Thyroid gland (tissue), 4 donors: ENCODE data around the gene LRRC8E. TPM values are rescaled to one million over a fixed set of nuclear protein-coding genes. Genes with fewer than 3 reads are reported as not detected.
A peak's percentile ranks its signal among the peaks of the same experiment; 100 is the strongest.

Experiments used
- DNase-seq, 2 donors: peaks; one replicate each; pipeline ENCODE4 v3.0.0-alpha.2; 2019
- H3K27ac ChIP-seq, 3 donors: fragments of 200-600 bp; sonication (generic); 1 replicate in 2 of 3; 2 replicates in 1 of 3; pipeline ENCODE4 v1.5.1; 2016 to 2019; ENCODE audit warnings: mild to moderate bottlenecking in 1 of 3, moderate library complexity in 1 of 3
- H3K27me3 ChIP-seq: fragments of 200-600 bp; sonication (generic); one replicate; pipeline ENCODE4 v1.5.1; 2019
- H3K36me3 ChIP-seq, 2 donors: fragments of 200-600 bp; sonication (generic); one replicate each; pipeline ENCODE4 v1.5.1; 2016 to 2019
- H3K4me1 ChIP-seq, 2 donors: fragments of 200-600 bp; sonication (generic); one replicate each; pipeline ENCODE4 v1.5.1; 2017 to 2019
- H3K4me3 ChIP-seq, 3 donors: fragments of 200-600 bp; sonication (generic); replicated peaks in 1 of 3; 1 replicate in 2 of 3; 2 replicates in 1 of 3; pipeline ENCODE4 v1.5.1; 2016; ENCODE audit warnings: mild to moderate bottlenecking in 1 of 3
- H3K9me3 ChIP-seq: fragments of 200-600 bp; sonication (generic); one replicate; pipeline ENCODE4 v1.5.1; 2017
- POLR2A ChIP-seq, 2 donors: fragments of 450-650 bp; IDR thresholded peaks; one replicate each; pipeline ENCODE4 v1.6.1; 2017; ENCODE audit warnings: antibody characterized with exemption in 2 of 2, mild to moderate bottlenecking in 2 of 2, moderate library complexity in 1 of 2
- WGBS, 2 donors: methylation state at CpG; one replicate each; pipeline ENCODE4 v1.1.5; 2017; 5-methylcytosine and 5-hydroxymethylcytosine counted together
- intact Hi-C: fragments of 100-400 bp; cut with DNase I; formaldehyde crosslinking; loops from one replicate; pipeline ENCODE4 v1.15.1; 2023
- total RNA-seq, 4 donors: library from RNA; depleted of rRNA; stranded (reverse); fragments of >200 nt; gene quantifications; one replicate each; pipeline ENCODE4 v1.2.3, GENCODE V29; 2016
- TF ChIP-seq, protein P1 (sequence below), 6 experiments: fragments of 200-600 bp in 3 of 6; fragments of 450-650 bp in 3 of 6; sonication (generic) in 3 of 6; IDR thresholded peaks; one replicate each; pipeline ENCODE4 v1.5.1; 2016 to 2019; ENCODE audit warnings: antibody characterized with exemption in 6 of 6, mild to moderate bottlenecking in 2 of 6, inconsistent platforms in 1 of 6, moderate library complexity in 1 of 6

Gene LRRC8E
- total RNA-seq, 4 donors from 2014 or later: 1.4 to 3.3 (median 2.3) TPM

DNA sequence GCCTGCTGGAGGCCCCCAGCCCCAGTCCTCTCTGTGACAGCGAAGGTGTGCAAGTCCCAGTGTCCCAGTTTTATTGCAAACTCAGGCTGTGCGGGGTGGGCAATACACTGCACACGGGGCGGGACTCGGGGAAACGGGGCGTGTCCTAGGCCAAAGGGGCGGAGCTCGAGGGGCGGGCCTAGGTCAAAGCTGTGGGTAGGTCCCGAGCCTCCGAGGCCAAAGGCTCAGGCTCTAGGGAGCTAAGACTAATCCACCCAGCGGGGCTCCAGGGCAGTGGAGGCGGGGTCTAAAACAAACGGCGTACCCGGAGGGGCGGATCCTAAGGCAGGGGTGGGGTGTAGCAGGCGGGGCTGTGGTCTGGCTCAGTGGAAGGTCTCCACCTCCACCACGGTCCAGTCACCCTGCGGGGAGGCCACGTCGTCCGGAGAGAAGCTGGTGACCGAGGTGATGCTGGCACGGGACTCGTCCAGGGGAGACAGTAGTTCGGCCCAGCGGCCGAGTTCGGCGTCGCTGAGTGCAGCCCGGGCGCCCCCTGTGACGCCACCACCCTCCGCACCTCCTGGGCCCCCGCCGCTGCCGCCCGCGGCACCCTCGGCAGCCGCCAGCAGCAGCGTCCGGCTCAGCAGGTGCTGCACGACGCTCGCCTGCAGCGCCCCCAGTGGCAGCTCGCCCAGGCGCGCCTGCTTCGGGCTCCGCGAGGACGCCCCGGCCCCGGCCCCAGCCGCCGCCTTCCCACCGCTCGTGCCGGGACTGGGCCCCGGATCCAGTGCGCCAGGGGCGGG, 19.4 kb upstream of the LRRC8E start:
- intact Hi-C loops: no loop called here
- Histone ChIP-seq H3K27me3 (no peaks in the 10 kb centered on the region), H3K4me3 (peak overlapping the region in 1 of 3 donors; percentile 28), H3K27ac (peak overlapping the region in 1 of 3 donors; percentile 49), H3K9me3 (no peaks in the 10 kb centered on the region), H3K36me3 (no peaks in the 10 kb centered on the region), H3K4me1 (peaks cover 11 to 22% of the 10 kb centered on the region in 2 donors)
- DNase-seq: peak; percentile 79 to 82
- TF ChIP-seq, protein P1, sequence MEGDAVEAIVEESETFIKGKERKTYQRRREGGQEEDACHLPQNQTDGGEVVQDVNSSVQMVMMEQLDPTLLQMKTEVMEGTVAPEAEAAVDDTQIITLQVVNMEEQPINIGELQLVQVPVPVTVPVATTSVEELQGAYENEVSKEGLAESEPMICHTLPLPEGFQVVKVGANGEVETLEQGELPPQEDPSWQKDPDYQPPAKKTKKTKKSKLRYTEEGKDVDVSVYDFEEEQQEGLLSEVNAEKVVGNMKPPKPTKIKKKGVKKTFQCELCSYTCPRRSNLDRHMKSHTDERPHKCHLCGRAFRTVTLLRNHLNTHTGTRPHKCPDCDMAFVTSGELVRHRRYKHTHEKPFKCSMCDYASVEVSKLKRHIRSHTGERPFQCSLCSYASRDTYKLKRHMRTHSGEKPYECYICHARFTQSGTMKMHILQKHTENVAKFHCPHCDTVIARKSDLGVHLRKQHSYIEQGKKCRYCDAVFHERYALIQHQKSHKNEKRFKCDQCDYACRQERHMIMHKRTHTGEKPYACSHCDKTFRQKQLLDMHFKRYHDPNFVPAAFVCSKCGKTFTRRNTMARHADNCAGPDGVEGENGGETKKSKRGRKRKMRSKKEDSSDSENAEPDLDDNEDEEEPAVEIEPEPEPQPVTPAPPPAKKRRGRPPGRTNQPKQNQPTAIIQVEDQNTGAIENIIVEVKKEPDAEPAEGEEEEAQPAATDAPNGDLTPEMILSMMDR (IDR thresholded peaks at IDR 0.05): peak in 5 of 6 experiments; percentile 57 to 94 (median 86)
- TF ChIP-seq POLR2A (IDR thresholded peaks at IDR 0.05): no peak
- 6 to 12% methylated on average over 23 to 27 of the region's 67 CpGs for WGBS, 2 donors

DNA sequence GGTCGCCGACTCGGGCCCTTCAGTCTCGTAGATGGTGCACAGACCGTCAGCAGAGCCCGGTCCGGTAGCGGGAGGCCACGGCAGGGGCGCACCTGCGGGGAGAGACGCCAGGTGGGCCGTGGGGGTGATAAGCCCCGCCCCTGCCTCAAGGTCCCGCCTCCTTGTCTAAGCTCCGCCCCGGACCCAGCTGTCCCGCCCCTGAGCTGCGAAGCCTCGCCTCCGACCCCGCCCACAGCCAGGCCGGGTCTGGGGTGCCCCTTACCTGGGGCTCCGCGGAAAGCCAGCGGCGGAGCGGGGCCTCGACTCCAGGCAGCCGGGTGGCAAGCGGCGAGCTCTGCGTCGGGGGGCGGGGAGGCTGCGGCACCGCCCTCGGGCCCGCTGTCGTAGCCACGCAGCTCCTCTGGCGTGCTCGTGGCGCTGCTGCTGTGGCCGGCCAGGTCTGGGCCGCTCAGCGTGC, 18.8 kb upstream of the LRRC8E start:
- peak overlapping the region in 1 of 3 donors; percentile 49 for H3K27ac ChIP-seq
- H3K36me3 ChIP-seq: no peaks in the 10 kb centered on the region
- peak overlapping the region in 1 of 3 donors; percentile 28 for H3K4me3 ChIP-seq
- peak; percentile 51 for DNase-seq
- peaks cover 13 to 26% of the 10 kb centered on the region in 2 donors for H3K4me1 ChIP-seq
- 0% methylated on average over 1 to 3 of the region's 47 CpGs for WGBS, 2 donors
- TF ChIP-seq POLR2A (IDR thresholded peaks at IDR 0.05): no peak
- TF ChIP-seq, protein P1 (IDR thresholded peaks at IDR 0.05): peak in 2 of 6 experiments; percentile 6 to 26
- intact Hi-C loops: no loop called here
- no peaks in the 10 kb centered on the region for H3K9me3 ChIP-seq
- no peaks in the 10 kb centered on the region for H3K27me3 ChIP-seq

DNA sequence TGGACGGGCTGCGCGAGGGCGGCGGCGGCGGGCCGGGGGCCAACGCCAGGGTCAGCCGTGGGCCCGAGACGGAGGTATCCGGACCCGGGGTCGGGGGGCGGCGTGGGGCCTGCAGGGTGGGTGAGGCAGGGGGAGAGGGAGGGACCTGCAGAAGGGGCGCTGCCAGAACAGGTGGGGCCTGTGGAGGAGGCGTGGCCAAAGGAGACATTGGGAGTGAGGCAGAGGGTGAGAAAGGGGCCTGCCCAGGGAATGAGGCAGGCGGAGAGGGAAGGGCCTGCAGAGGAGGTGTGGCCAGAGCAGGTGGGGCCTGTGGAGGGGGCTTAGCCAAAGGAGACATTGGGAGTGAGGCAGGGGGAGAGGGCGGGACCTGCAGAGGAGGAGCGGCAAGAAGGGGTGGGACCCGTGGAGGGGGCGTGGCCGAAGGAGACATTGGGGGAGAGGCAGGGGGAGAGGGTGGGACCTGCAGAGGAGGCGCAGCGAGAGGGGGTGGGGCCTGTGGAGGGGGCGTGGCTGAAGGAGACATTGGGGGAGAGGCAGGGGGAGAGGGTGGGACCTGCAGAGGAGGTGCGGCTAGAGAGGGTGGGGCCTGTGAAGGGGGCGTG, 18.3 kb upstream of the LRRC8E start:
- H3K4me1 ChIP-seq: peaks cover 13 to 29% of the 10 kb centered on the region in 2 donors
- DNase-seq: peak; percentile 32 to 54
- H3K27ac ChIP-seq: no peak overlapping the region
- no peaks in the 10 kb centered on the region for H3K36me3 ChIP-seq
- no peak for TF ChIP-seq POLR2A (IDR thresholded peaks at IDR 0.05)
- intact Hi-C loops: no loop called here
- H3K9me3 ChIP-seq: no peaks in the 10 kb centered on the region
- peak overlapping the region in 1 of 3 donors; percentile 28 for H3K4me3 ChIP-seq
- WGBS, 2 donors: 46 to 47% methylated on average over 20 to 27 of the region's 30 CpGs
- no peaks in the 10 kb centered on the region for H3K27me3 ChIP-seq

- no peaks in the 10 kb centered on the region for H3K9me3 ChIP-seq
- peaks cover 13 to 29% of the 10 kb centered on the region in 2 donors for H3K4me1 ChIP-seq
- intact Hi-C loops: no loop called here
- WGBS, 2 donors: 66 to 73% methylated on average over 11 of the region's 11 CpGs
- TF ChIP-seq, protein P1 (IDR thresholded peaks at IDR 0.05): no peak
- peak in 1 of 2 donors; percentile 33 for DNase-seq
- no peak overlapping the region for H3K4me3 ChIP-seq
- H3K27me3 ChIP-seq: no peaks in the 10 kb centered on the region
- no peaks in the 10 kb centered on the region for H3K36me3 ChIP-seq
- no peak overlapping the region for H3K27ac ChIP-seq
These were observed 17.5 kb upstream of the LRRC8E start for GRCh38 chr19:7870571-7871436.
